ENCODE data around the gene CTSE.
"Not testable (repeated sequence)": the region's sequence is repeated elsewhere in the genome, so short reads cannot be mapped to it uniquely, and the experiment has no call there.

CTSE gene

DNA sequence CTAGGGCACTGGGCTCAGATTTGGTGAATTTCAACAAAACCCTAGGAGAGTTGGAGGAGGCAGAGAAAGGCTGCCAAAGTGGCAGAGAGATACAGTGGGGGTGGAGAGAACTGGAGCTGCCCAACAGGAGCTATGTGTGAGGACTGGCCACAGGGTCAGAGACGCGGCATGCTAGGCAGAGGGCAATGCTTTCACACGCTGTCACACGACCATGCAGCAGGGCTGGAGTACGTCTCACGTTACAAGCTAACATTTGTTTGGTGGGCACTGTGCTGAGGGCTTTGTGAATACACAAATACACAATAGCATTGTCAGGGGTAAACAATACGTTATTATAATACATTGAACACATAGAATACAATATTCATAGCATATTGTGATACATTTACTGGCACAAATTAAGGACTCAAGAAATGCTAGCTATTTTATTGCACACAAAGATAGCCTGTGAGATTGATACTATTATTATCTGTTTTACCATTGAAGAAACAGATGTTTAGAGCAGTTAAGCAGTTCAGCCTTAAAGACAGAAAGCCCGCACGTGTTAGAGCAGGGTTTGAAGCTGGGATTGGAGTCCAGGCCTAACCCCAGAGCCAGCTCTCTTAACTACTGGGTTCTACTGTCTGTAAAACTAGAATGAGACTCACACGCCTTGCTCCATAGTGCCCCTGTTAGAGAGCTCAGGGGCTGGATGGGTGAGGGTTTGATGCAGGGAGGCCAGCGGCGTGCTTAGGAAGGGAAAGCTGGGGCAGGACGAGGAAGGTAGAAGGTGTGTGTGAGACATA, 25.0 kb downstream of the CTSE start:
- no peak for TF ChIP-seq CTCF (IDR thresholded peaks at IDR 0.05; ENCODE audit: low read depth, low read length)
- DNase-seq (ENCODE audit: low read depth, low spot score) = no peak
- H3K4me3 ChIP-seq (ENCODE audit: low read depth, low read length) = no peak overlapping the region
- in situ Hi-C loops (cut with HindIII; ENCODE audit: low sequenced_read_pairs) = no loop called here

DNA sequence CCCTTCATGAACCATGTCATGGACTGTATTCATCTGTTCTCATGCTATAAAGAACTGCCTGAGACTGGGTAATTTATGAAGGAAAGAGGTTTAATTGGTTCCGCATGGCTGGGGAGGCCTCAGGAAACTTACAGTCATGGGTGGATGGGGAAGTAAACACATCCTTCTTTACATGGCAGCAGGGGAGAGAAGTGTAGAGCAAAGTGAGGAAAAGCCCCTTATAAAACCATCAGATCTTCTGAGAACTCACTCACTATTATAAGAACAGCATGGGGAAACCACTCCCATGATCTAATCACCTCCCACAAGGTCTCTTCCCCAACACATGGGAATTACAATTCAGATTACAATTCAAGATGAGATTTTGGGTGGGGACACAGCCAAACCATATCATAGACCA, 27.1 kb downstream of the CTSE start:
- DNase-seq (ENCODE audit: low read depth, low spot score); in situ Hi-C loops (cut with HindIII; ENCODE audit: low sequenced_read_pairs); H3K4me3 ChIP-seq (ENCODE audit: low read depth, low read length): not testable (repeated sequence)

DNA sequence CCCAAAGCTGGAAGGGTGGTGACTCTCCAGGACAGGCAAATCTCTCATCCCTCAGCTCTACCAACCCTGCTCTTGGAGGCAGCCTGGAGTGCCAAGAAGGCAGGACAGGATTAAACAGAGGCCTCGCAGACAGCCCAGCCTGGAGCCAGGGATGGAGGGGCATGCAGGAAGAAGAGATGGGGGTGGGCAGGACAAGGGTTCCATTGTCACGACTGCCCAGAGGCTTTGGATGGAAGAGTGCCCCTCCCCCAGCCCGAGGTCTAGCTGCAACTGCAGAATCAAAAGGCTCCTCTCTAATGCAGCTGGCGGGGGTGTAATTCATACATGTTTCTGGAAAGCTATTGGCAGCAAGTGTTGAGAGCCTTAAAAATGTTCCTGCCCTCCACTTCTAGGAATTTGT, 29.3 kb downstream of the CTSE start:
- no peak for DNase-seq (ENCODE audit: low read depth, low spot score)
- in situ Hi-C loops (cut with HindIII; ENCODE audit: low sequenced_read_pairs) = no loop called here
- no peak overlapping the region for H3K4me3 ChIP-seq (ENCODE audit: low read depth, low read length)
- TF ChIP-seq CTCF (IDR thresholded peaks at IDR 0.05; ENCODE audit: low read depth, low read length) = no peak

DNA sequence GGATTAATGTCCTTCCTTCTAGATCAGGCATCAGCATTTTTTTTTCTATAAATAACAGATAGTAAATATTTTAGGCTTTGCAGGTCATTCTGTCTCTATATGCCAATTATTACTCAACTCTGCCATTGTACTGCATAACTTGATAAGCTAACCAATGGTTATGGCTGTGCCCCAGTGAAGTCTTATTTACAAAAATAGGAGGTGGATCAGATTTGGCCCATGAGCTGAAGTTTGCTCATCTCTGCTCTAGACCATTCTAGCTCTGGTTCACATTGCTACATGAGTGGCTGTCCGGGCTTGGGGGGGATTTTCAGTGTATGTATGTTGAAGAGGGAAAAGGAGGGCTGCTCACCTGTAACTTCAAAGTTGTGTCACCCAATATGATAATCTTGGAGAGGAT, 30.6 kb downstream of the CTSE start:
- H3K4me3 ChIP-seq (ENCODE audit: low read depth, low read length) = no peak overlapping the region
- in situ Hi-C loops (cut with HindIII; ENCODE audit: low sequenced_read_pairs) = no loop called here
- DNase-seq (ENCODE audit: low read depth, low spot score) = no peak
- TF ChIP-seq CTCF (IDR thresholded peaks at IDR 0.05; ENCODE audit: low read depth, low read length) = no peak

DNA sequence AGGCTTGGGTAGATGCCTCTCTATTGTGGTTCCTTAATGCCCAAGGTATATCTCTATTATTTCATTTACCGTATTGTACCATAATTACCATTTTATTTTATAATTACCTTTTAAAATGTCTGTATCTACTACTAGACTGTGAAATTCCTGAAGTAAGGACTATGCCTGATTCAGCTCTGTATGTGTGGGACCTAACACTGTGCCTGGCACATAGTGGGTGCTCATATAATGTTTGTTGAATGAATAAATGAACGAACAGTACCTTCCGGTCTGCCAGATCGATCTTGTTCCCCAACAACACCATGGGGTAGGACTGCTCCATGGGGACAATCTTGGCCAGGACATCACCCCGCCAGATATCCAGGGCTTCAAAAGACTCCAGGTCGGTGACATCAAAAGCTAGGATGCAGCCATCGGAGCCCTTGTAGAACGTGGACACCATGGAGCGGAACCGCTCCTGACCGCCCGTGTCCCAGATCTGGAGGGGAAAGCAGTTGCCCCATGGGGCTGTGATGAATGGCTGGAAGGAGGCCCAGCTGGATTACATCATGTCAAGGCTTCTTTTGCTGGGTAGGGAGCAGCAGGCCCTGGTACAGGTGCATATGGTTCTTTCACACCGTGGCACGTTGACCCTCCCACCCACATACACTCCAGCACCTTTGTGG, 31.3 kb downstream of the CTSE start:
- no peak for TF ChIP-seq CTCF (IDR thresholded peaks at IDR 0.05; ENCODE audit: low read depth, low read length)

DNA sequence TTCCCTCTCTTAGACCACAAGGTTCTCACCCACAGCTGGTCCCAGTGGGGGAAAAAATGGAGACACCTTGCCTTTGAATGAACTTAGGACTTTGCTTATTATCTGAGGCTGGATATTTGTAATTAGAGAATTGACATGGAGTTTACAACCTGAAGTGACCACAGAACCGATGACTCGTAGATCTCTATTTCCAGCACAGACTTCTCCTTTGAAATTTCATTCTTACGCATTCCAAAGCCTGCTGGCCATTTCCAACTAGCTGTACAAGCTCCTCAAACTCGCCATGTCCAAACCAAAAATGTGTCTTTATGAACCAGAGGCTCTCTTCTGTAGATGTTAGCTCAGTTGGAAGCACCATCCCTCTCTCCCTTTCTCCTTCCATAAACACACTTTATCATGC, 32.5 kb downstream of the CTSE start:
- in situ Hi-C loops (cut with HindIII; ENCODE audit: low sequenced_read_pairs) = no loop called here
- DNase-seq (ENCODE audit: low read depth, low spot score) = peak; percentile 54
- H3K4me3 ChIP-seq (ENCODE audit: low read depth, low read length) = no peak overlapping the region
- TF ChIP-seq CTCF (IDR thresholded peaks at IDR 0.05; ENCODE audit: low read depth, low read length) = no peak

More for the DNA sequence above, 31.3 kb downstream of the CTSE start:
- in situ Hi-C loops (cut with HindIII; ENCODE audit: low sequenced_read_pairs) = no loop called here
- no peak overlapping the region for H3K4me3 ChIP-seq (ENCODE audit: low read depth, low read length)
- no peak for DNase-seq (ENCODE audit: low read depth, low spot score)

DNA sequence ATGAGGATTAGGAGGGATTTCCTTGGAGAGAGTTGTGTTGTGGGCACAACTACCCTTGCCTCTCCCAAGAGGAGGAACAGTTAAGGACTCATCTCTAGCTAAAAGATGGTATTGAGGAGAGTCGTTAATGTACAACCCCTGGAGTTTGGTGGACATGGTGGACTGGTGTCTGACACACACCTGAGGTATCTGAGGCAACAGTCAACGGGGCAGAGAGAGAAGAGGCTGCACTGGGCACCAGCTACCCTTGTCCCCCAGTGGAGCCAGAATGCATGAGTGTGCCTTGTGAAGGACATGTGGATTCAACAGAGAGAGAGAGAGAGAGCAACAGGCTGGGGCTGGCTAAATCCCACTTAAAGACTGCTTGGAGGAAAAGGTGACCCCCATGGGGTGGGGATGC, 33.5 kb downstream of the CTSE start:
- TF ChIP-seq CTCF (IDR thresholded peaks at IDR 0.05; ENCODE audit: low read depth, low read length) = no peak
- DNase-seq (ENCODE audit: low read depth, low spot score) = no peak
- in situ Hi-C loops (cut with HindIII; ENCODE audit: low sequenced_read_pairs) = no loop called here
- no peak overlapping the region for H3K4me3 ChIP-seq (ENCODE audit: low read depth, low read length)

Measured in astrocyte of the spinal cord (primary cell).